ENCODE data around the gene COQ2.

- no peak for TF ChIP-seq EZH2 (IDR thresholded peaks at IDR 0.05; ENCODE audit: insufficient read depth, poor library complexity, severe bottlenecking)
- TF ChIP-seq EZH2phosphoT487 (IDR thresholded peaks at IDR 0.05; ENCODE audit: insufficient read depth, low read depth), result no peak
Observed at GRCh38 chr4:83241132-83241531, 43.5 kb downstream of the COQ2 start.
